Inferior parietal cortex (tissue), 1 donor: Measurements from ENCODE around the gene XPR1.

ENCODE experiments used
- DNase-seq: peaks from one replicate; pipeline ENCODE4 v3.0.0-alpha.2; 2016; ENCODE audit errors: extremely low spot score

The XPR1 gene

GRCh38 chr1:180615493-180616290, 16.1 kb upstream of the XPR1 start:
- no peak for DNase-seq

- no peak for DNase-seq
Measured at GRCh38 chr1:180616439-180616838, 15.4 kb upstream of the XPR1 start.

- no peak for DNase-seq
Measured at GRCh38 chr1:180617774-180618395, 13.9 kb upstream of the XPR1 start.

- no peak for DNase-seq
Measured at GRCh38 chr1:180620581-180620980, 11.2 kb upstream of the XPR1 start.

GRCh38 chr1:180622658-180623508, 8.9 kb upstream of the XPR1 start:
- DNase-seq, result no peak

GRCh38 chr1:180623579-180624347, 8.1 kb upstream of the XPR1 start:
- no peak for DNase-seq

GRCh38 chr1:180626711-180627110, 5.1 kb upstream of the XPR1 start:
- DNase-seq, result no peak

- no peak for DNase-seq
Measured at GRCh38 chr1:180627411-180627810, 4.4 kb upstream of the XPR1 start.

GRCh38 chr1:180628646-180629045, 3.2 kb upstream of the XPR1 start:
- no peak for DNase-seq

- no peak for DNase-seq
Measured at GRCh38 chr1:180630408-180631193, 1.2 kb upstream of the XPR1 start.

- DNase-seq, result no peak
Measured at GRCh38 chr1:180631194-180631765, 542 bp upstream of the XPR1 start.

GRCh38 chr1:180632326-180633056, 669 bp downstream of the XPR1 start:
- peak; percentile 56 for DNase-seq

- DNase-seq, result peak; percentile 13
Measured at GRCh38 chr1:180633057-180634056, 1.5 kb downstream of the XPR1 start.

GRCh38 chr1:180636138-180636537, 4.3 kb downstream of the XPR1 start:
- peak; percentile 16 for DNase-seq

- no peak for DNase-seq
Measured at GRCh38 chr1:180639871-180640270, 8.0 kb downstream of the XPR1 start.

GRCh38 chr1:180640531-180640949, 8.7 kb downstream of the XPR1 start:
- DNase-seq, result no peak

- DNase-seq, result no peak
Measured at GRCh38 chr1:180641662-180642061, 9.8 kb downstream of the XPR1 start.

GRCh38 chr1:180642781-180643180, 11.0 kb downstream of the XPR1 start:
- no peak for DNase-seq

- DNase-seq, result no peak
Measured at GRCh38 chr1:180643693-180644092, 11.9 kb downstream of the XPR1 start.
